Measurements from ENCODE around the gene IGF2BP2. TPM values are rescaled to one million over a fixed set of nuclear protein-coding genes. Genes with fewer than 3 reads are reported as not detected.
"Not testable (repeated sequence)": the region's sequence is repeated elsewhere in the genome, so short reads cannot be mapped to it uniquely, and the experiment has no call there.

The IGF2BP2 gene
- total RNA-seq, 1 donor from 2014 or later = 2.9 TPM

DNA sequence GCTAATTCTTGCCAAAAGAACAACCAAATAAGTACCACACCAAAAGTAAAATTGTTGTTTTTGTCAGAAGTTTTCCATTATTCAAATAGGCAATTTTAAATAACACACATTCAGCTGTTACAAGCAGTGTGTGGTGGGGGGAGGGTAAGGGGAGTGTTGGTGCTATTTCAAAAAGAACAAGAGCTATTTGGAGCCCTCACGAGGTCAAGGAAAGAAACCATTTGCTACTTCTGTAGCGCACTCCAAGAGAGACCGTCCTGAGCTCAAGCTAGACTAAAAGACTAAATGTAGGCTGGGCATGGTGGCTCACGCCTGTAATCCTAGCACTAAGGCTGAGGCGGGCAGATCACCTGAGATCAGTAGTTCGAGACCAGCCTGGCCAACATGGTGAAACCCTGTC lies 21.2 kb upstream of the IGF2BP2 start:
- intact Hi-C loops (cut with DNase I) = no loop called here
- Histone ChIP-seq H3K27me3 (no peaks in the 10 kb centered on the region), H3K4me1 (no peaks in the 10 kb centered on the region), H3K4me3 (no peak overlapping the region), H3K9me3 (no peaks in the 10 kb centered on the region), H3K36me3 (no peaks in the 10 kb centered on the region), H3K27ac (no peak overlapping the region)
- DNase-seq (ENCODE audit: low spot score in 2 of 2) = no peak
- TF ChIP-seq, protein P1, sequence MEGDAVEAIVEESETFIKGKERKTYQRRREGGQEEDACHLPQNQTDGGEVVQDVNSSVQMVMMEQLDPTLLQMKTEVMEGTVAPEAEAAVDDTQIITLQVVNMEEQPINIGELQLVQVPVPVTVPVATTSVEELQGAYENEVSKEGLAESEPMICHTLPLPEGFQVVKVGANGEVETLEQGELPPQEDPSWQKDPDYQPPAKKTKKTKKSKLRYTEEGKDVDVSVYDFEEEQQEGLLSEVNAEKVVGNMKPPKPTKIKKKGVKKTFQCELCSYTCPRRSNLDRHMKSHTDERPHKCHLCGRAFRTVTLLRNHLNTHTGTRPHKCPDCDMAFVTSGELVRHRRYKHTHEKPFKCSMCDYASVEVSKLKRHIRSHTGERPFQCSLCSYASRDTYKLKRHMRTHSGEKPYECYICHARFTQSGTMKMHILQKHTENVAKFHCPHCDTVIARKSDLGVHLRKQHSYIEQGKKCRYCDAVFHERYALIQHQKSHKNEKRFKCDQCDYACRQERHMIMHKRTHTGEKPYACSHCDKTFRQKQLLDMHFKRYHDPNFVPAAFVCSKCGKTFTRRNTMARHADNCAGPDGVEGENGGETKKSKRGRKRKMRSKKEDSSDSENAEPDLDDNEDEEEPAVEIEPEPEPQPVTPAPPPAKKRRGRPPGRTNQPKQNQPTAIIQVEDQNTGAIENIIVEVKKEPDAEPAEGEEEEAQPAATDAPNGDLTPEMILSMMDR (IDR thresholded peaks at IDR 0.05) = no peak

DNA sequence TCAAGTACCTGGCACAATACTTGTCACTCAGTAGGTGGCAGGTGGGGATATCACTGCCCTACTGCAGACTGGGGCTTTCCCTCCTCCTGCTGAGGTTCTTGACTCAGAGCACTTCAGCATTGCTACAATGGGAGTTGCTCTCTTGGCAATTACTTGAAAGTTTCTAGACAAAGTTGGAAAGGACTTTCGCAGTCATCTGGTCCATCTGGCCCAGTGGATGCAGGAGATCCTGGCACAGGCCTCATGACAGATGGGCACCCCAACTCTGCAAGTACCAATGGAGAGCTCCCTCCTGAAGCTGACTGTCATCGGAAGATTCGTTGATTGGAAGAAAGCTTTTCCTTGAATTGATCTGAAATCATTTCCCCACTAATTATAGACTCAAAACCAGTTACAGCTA lies 19.2 kb upstream of the IGF2BP2 start:
- Histone ChIP-seq H3K27ac (no peak overlapping the region), H3K9me3 (no peaks in the 10 kb centered on the region), H3K4me1 (no peaks in the 10 kb centered on the region), H3K36me3 (no peaks in the 10 kb centered on the region), H3K27me3 (no peaks in the 10 kb centered on the region), H3K4me3 (no peak overlapping the region)
- DNase-seq (ENCODE audit: low spot score in 2 of 2) = no peak
- TF ChIP-seq, protein P1 (IDR thresholded peaks at IDR 0.05) = no peak
- intact Hi-C loops (cut with DNase I) = no loop called here

DNA sequence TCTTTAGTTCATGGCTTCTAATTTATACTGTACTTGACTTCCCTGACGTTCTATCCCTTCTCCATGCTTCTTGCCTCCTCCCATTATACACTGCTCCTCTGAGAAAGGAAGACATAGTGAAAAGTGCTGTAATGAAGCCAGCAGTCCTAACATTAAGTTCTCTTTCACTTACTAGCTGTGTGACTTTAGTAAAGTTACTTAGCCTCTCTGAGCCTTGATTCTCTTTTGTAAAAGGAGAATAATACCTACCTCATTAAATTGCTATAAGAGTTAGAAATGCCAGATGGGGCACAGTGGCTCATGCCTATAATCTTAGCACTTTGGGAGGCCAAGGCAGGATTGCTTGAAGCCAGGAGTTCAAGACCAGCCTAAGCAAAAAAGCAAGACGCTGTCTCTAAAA lies 18.8 kb upstream of the IGF2BP2 start:
- no peaks in the 10 kb centered on the region for H3K4me1 ChIP-seq
- H3K27me3 ChIP-seq = no peaks in the 10 kb centered on the region
- H3K27ac ChIP-seq = no peak overlapping the region
- H3K36me3 ChIP-seq = no peaks in the 10 kb centered on the region
- TF ChIP-seq, protein P1 (IDR thresholded peaks at IDR 0.05) = no peak
- intact Hi-C loops (cut with DNase I) = no loop called here
- no peaks in the 10 kb centered on the region for H3K9me3 ChIP-seq
- DNase-seq (ENCODE audit: low spot score in 2 of 2) = no peak
- no peak overlapping the region for H3K4me3 ChIP-seq

- Histone ChIP-seq H3K27ac (no peak overlapping the region), H3K9me3 (no peaks in the 10 kb centered on the region), H3K36me3 (no peaks in the 10 kb centered on the region), H3K4me1 (no peaks in the 10 kb centered on the region), H3K27me3 (no peaks in the 10 kb centered on the region), H3K4me3 (no peak overlapping the region)
- TF ChIP-seq, protein P1 (IDR thresholded peaks at IDR 0.05) = no peak
- intact Hi-C loops (cut with DNase I) = no loop called here
- no peak for DNase-seq (ENCODE audit: low spot score in 2 of 2)
Measured at GRCh38 chr3:185843126-185843525, 18.3 kb upstream of the IGF2BP2 start.

DNA sequence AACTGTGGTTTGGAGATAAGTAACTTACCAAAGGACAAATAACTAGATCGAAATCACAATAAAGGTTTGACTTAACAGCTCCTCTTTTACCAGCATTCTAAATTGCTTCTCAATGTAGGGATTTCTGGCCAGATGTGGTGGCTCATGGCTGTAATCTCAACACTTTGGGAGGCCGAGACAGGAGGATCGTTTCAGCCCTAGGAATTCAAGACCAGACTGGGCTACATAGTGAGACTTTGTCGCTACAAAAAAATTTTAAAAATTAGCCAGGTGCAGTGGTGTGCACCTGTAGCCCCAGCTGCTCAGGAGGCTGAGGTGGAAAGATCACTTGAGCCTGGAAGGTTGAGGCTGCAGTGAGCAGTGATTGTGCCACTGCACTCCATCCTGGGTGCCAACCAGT lies 17.4 kb upstream of the IGF2BP2 start:
- Histone ChIP-seq H3K27me3 (no peaks in the 10 kb centered on the region), H3K36me3 (no peaks in the 10 kb centered on the region), H3K4me3 (no peak overlapping the region), H3K27ac (no peak overlapping the region), H3K9me3 (no peaks in the 10 kb centered on the region), H3K4me1 (no peaks in the 10 kb centered on the region)
- TF ChIP-seq, protein P1 (IDR thresholded peaks at IDR 0.05) = no peak
- DNase-seq (ENCODE audit: low spot score in 2 of 2) = no peak
- intact Hi-C loops (cut with DNase I) = no loop called here

DNA sequence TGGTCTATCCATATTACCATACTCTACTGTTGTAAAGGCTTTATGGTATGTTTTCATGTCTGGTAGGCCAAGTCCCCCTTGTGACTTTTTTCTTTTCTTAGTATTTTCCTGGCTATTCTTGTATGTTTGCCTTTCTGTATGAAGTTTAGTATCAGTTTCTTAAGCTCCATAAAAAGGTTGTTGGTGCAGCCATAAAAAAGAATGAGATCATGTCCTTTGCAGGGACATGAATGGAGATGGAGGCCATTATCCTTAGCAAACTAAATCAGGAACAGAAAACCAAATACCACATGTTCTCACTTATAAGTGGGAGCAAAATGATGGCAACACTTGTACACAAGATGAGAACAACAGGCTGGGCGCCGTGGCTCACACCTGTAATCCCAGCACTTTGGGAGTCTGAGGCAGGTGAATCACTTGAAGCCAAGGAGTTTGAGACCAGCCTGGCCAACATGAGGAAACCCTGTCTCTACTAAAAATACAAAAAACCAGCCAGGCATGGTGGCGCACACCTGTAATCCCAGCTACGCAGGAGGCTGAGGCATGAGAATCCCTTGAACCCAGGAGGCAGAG lies 13.7 kb upstream of the IGF2BP2 start:
- H3K4me3 ChIP-seq; H3K27me3 ChIP-seq; H3K27ac ChIP-seq; H3K4me1 ChIP-seq; H3K9me3 ChIP-seq; DNase-seq (ENCODE audit: low spot score in 2 of 2); intact Hi-C loops (cut with DNase I); H3K36me3 ChIP-seq: not testable (repeated sequence)
